GM11168 (cell line): Measurements from ENCODE around the gene C12orf42.
"Not testable (repeated sequence)": the region's sequence is repeated elsewhere in the genome, so short reads cannot be mapped to it uniquely, and the experiment has no call there.

Experiments used
- in situ Hi-C: fragments of 300-500 bp; cut with MboI; formaldehyde crosslinking; loops from one replicate; pipeline ENCODE4 v1.12.0; 2022; ENCODE audit warnings: low sequenced_read_pairs; ENCODE audit not compliant: unreplicated experiment

C12orf42 gene

GRCh38 chr12:103499571-103499970 lies 3.8 kb upstream of the C12orf42 start:
- in situ Hi-C loops, result no loop called here

GRCh38 chr12:103498990-103499389 lies 3.2 kb upstream of the C12orf42 start:
- in situ Hi-C loops, result no loop called here

GRCh38 chr12:103494734-103495468 lies 867 bp downstream of the C12orf42 start:
- in situ Hi-C loops, result no loop called here

- in situ Hi-C loops, result no loop called here
Measured at GRCh38 chr12:103494051-103494733, 1.6 kb downstream of the C12orf42 start.

- in situ Hi-C loops, result no loop called here
Measured at GRCh38 chr12:103493199-103493598, 2.6 kb downstream of the C12orf42 start.

DNA sequence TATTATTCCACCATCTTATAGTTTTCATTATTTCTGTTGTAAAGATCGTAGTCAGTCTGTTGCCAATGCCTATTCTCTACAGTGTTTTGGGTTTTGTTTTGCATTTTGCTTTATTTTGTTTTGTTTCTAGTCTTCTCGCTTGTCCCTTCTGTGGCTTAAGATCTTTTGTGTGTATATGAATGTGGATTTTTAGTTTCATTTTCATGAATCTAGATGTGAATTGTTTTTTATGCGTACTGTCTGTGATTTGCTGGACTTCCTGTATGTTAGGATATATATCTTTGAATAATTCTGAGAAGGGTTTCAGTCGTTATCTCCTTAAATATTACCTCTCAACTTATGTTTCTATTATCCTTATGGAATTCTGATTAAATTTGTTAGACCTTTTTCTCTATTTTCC lies 13.4 kb downstream of the C12orf42 start:
- in situ Hi-C loops, result no loop called here

GRCh38 chr12:103475073-103475472 lies 20.7 kb downstream of the C12orf42 start:
- in situ Hi-C loops, result no loop called here

DNA sequence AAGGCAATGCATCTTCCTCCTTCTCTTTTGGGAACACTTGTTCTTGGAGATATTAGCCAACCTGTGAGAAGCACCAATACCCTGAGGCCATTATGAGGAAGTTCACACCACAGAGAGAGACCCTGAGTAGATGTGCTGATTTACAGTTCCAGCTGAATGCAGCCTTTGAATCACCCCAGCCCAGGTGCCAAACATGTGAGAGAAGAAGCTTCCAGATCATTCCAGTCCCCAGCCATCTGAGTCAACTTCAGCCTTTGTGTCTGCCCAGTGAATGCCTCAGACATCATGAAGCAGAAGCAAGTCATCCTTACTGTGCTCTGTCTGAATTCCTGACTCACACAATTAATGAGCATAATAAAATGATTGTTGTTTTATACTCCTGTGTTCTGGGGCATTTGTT lies 25.1 kb downstream of the C12orf42 start:
- in situ Hi-C loops, result no loop called here

DNA sequence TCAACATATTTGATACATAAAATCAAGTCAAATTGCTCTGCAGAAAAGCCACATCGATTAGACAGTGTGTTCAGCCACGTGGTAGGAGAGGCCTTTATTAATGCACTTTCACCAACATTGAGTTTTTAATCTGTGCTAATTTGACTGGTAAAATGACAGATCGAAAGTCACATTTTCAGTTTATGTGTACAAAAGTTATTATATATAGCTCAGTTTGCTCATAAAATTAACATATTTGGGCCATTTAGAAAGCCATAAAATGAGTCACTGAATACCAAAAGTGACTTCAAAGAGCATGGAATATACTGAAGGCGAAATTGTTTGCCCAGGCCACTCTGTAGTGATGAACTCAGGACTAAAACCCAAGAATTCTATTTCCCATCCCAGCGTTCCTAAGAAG lies 26.0 kb downstream of the C12orf42 start:
- in situ Hi-C loops, result no loop called here

- in situ Hi-C loops, result no loop called here
Measured at GRCh38 chr12:103468837-103469236, 26.9 kb downstream of the C12orf42 start.

DNA sequence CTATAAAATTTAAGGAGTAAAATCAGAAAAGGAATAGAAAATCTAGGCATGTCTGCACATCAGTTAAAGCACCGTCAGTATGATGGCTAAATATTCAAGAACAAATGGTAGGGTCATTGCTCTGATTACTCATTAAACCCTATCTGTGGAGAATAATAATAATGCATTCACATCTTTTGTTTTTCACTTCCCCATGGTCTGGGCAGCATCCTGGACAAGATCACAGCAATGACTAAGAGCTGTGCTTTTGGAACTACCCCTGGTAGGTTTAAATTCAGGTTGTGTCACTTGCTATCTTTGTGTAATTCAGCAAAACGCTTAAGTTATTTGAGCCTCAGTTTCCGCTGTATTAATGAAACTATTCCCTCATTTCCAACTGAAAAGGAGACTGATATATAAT lies 33.1 kb downstream of the C12orf42 start:
- in situ Hi-C loops, result no loop called here

GRCh38 chr12:103457471-103457870 lies 38.3 kb downstream of the C12orf42 start:
- in situ Hi-C loops, result no loop called here

DNA sequence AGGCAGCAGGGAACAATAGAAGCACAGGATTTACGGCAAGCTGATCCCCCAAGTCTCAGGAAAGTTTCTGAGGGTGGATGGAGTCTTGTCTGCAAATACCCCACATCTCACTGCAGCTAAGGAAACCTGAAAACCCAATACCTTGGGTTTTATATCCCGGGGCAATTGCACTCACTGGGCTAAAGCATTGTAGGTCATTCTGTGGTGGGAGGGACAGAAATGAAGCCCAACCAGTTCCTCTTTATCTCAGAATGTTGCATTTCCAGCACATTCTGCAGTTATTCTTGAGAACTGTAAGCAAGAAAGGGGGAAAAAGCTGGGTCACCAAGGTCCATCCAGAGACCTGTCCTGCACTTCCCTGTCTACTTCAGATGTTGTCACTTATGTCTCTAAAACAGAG lies 39.8 kb downstream of the C12orf42 start:
- in situ Hi-C loops, result no loop called here

DNA sequence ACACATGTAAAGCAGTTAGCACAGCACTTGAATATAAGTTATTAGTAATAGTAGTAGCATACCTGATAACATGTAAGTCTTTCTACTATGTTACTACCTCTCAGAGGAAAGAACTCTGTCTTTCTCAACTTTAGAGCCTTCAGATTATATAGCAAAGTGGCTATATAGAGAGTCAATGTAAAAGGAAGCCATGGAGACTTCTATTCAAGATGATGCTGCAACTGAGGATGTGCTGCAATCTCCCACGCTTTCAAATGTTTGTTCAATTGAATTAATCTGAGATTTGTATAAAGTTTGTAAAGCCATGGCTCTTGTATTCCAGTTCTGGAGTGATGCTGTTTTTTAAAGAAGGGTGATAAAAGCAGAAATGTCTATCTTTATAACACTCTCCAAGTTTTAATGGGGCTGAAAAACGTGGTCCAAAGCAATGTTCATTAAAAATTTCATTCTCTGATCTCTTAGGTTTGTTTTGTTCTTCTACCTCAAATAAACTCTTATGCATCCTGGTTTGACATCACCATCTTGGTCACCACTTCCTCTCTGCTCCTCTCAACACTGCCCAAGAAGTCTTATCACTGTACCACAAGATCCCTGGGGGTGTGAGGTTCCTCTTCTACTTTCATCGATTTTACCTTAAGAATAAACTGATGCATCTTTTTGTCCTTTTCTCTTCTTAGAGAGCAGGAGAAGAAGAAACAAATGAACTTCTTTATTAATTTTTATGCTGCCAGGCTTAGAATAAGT lies 40.6 kb downstream of the C12orf42 start:
- in situ Hi-C loops, result no loop called here

DNA sequence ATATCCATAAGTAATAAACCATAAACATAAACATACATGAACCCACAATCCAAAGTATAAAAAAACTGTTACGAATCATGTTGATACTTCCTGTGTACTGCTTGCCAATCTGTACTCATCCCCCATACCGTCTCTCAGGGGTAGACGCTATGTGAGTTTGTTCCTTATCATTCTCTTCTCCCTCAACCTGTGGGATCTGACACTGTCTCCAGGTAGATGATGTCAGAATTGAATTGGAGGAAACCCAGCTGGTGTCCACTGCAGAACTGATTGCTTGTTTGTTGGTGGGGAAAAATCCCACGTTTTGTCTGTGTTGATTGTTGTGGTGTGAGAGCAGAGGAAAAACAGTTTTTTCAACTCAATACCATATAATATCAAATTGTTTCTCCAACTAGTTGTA lies 50.8 kb downstream of the C12orf42 start:
- in situ Hi-C loops, result no loop called here

DNA sequence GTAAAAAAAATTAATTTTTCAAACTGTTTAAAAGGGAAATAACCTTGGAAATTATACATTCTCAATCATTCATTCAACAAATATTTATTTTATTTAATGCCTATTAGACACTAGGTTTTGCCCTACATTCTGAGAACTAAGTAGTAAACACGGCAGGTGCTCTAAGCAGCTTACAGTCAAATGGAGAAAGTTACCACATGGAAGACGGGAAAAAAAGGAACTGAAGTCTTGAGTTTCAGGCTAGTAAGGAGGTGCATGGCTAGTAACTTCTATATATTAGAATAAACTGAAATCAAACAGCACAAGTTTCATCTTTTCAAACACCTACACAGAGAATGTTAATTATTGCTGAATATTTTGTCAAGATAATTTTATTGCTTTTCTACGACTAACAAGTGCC lies 52.9 kb downstream of the C12orf42 start:
- in situ Hi-C loops, result no loop called here

DNA sequence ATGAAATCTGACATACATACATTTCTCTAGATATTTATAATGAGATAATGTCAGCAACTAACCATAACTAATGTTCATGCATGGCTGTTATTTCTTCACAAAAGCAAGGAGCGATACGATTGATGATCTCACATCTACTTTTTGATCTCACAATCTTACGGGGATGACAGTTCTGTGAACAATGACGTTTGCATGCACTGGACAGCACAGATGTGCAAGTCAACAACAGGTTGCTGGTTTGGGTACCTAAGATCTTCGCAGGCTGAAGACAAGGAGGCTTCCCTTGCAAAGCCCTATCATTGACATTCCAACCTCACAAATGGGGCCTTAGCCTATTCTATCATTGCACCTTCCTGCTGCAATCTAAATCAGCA lies 53.6 kb downstream of the C12orf42 start:
- in situ Hi-C loops, result no loop called here

DNA sequence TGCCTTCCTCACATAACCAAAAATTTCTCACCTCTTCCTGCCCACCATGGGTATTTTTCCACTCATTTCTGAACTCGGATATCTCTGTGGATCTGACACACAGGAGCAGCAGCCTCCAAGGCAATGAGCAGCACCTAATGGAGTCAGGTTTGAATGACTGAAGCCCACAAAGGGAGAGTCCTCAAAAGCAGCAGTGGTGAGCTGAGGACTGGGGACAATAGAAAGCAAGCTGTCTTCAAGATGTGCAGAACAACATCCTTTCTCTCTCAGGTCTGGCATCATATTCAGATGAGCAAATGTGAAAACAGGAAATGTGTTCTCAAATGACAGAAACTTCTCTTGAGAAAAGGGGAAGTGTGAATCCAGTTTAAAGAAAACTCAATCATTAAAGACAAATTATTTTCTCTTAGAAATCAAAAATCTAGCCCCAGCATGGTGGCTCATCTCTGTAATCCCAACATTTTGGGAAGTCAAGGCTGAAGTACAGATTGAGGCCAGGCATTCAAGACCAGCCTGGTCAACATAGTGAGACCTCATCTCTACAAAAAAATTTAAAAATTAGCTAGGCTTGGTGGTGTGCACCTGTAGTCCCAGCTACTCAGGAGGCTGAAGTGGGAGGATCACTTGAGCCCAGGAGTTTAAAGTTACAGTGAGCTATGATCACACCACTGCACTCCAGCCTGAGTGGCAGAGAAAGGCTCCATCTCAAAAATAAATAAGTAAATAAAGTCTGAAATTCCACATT lies 54.2 kb downstream of the C12orf42 start:
- in situ Hi-C loops, result no loop called here

- in situ Hi-C loops, result not testable (repeated sequence)
Measured at GRCh38 chr12:103434165-103435105, 61.3 kb downstream of the C12orf42 start.

DNA sequence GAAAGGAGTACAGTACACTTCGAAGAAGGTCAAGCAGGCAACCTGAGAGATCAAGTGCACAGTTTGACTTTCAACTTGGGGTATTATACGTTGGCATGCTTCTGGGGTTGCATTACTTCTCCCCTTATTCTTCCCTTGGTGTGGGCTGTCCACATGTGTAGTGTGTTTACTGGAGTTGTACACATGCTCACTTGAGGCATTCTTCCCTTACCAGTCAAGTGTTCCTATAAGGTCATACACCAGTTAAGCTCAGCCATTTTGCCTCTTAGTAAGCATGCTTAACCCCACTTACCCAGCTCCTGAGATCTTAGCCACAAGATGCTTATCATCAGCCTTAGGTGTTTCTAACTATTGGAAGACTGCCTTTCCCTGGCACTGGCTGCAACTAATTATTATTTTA lies 63.8 kb downstream of the C12orf42 start:
- in situ Hi-C loops, result no loop called here
